Bronchial epithelial cell (primary cell): Measurements from ENCODE around the gene KANSL3. TPM values are rescaled to one million over a fixed set of nuclear protein-coding genes. Genes with fewer than 3 reads are reported as not detected.
"Not testable (repeated sequence)": the region's sequence is repeated elsewhere in the genome, so short reads cannot be mapped to it uniquely, and the experiment has no call there.

Experiments
- DNase-seq: peaks from one replicate; pipeline ENCODE4 v3.0.0-alpha.2; 2010; ENCODE audit warnings: low read depth
- FAIRE-seq: peaks from 2 replicates; lab custom pipeline; 2011; peaks lifted over from hg19 to GRCh38; lab: Jason Lieb, UNC
- H3K27me3 ChIP-seq: 2 replicates; pipeline ENCODE4 v1.5.1; 2011; ENCODE audit warnings: low read length; ENCODE audit not compliant: control insufficient read depth, insufficient read depth
- H3K36me3 ChIP-seq: 2 replicates; pipeline ENCODE4 v1.5.1; 2011; ENCODE audit warnings: low read length; ENCODE audit not compliant: control insufficient read depth, insufficient read depth
- H3K4me3 ChIP-seq: 2 replicates; pipeline ENCODE4 v1.5.1; 2011; ENCODE audit warnings: mild to moderate bottlenecking, low read depth, low read length, control low read depth
- total RNA-seq: library from RNA; depleted of rRNA; stranded (reverse); fragments of >200 nt; gene quantifications from 2 replicates; pipeline ENCODE4 v1.2.1, GENCODE V29; 2014
- TF ChIP-seq, protein P1 (sequence below): IDR thresholded peaks from 2 replicates; pipeline ENCODE4 v1.5.1; 2011; ENCODE audit warnings: mild to moderate bottlenecking, moderate library complexity, low read length, control low read depth, inconsistent platforms; ENCODE audit not compliant: insufficient read depth, severe bottlenecking

The KANSL3 gene
- total RNA-seq, 1 donor from 2014 or later = 16.3 TPM

DNA sequence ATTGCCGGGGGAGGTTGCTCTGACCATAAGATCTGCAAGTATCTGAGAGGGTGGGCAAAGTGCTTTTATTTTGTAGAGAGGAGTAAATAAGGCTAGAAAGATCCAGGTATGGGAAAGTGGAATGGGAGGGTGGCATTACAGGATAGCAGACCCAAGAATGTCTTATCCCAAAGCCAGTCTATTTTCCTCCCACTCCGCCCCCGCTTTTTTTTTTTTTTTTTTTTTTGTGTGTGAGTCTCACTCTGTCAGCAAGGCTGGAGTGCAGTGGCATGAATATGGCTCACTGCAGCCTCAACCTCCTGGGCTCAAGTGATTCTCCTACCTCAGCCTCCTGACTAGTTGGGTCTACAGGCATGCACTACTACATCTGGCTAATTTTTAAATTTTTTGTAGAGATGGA, 70.0 kb downstream of the KANSL3 start:
- Histone ChIP-seq H3K27me3 (no peaks in the 10 kb centered on the region), H3K4me3 (no peak overlapping the region), H3K36me3 (no peaks in the 10 kb centered on the region)
- no peak for FAIRE-seq
- no peak for DNase-seq
- TF ChIP-seq, protein P1, sequence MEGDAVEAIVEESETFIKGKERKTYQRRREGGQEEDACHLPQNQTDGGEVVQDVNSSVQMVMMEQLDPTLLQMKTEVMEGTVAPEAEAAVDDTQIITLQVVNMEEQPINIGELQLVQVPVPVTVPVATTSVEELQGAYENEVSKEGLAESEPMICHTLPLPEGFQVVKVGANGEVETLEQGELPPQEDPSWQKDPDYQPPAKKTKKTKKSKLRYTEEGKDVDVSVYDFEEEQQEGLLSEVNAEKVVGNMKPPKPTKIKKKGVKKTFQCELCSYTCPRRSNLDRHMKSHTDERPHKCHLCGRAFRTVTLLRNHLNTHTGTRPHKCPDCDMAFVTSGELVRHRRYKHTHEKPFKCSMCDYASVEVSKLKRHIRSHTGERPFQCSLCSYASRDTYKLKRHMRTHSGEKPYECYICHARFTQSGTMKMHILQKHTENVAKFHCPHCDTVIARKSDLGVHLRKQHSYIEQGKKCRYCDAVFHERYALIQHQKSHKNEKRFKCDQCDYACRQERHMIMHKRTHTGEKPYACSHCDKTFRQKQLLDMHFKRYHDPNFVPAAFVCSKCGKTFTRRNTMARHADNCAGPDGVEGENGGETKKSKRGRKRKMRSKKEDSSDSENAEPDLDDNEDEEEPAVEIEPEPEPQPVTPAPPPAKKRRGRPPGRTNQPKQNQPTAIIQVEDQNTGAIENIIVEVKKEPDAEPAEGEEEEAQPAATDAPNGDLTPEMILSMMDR = no peak

DNA sequence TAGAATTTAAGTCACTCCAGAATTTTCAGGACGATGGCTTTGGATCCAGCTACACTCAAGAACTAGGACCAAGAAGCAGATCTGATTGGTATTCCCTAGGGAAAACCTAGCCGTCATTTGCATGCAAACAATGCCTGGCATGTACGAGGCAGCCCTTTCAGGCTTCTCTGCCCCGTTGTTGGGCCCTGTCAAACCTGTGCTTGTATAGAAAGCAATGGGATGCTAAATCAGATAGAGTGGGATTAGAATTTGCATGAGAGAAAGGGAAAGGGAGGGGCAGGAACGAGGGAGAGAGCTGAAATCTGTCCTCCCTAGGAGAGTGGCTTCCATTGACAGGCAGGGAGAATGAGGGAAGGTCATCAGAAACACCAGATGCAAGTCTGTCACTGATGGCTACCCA, 73.0 kb downstream of the KANSL3 start:
- DNase-seq (no peak), FAIRE-seq (no peak)
- H3K4me3 ChIP-seq = no peak overlapping the region
- no peaks in the 10 kb centered on the region for H3K27me3 ChIP-seq
- TF ChIP-seq, protein P1 = no peak
- no peaks in the 10 kb centered on the region for H3K36me3 ChIP-seq

DNA sequence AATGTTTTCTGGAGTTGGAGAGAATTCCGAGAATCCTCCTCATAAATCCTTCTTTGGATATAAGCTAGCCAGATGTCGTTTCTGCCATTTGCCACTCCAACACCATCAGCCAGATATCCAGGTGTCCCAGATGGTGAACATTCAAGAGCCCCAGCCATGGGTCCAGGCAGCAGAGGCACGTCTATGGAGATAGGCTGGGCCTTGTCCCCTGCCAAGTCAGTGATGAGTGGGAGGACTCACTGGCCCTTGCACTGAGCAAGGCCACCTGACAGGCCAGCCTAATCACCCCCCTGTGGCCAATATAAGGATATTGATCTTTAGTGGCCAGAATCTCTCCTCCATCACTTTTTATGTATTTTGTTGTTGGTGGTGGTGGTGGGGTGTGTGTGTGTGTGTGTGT, 73.5 kb downstream of the KANSL3 start:
- no peak for DNase-seq
- H3K4me3 ChIP-seq = no peak overlapping the region
- FAIRE-seq = no peak
- no peaks in the 10 kb centered on the region for H3K27me3 ChIP-seq
- no peaks in the 10 kb centered on the region for H3K36me3 ChIP-seq
- TF ChIP-seq, protein P1 = no peak

DNA sequence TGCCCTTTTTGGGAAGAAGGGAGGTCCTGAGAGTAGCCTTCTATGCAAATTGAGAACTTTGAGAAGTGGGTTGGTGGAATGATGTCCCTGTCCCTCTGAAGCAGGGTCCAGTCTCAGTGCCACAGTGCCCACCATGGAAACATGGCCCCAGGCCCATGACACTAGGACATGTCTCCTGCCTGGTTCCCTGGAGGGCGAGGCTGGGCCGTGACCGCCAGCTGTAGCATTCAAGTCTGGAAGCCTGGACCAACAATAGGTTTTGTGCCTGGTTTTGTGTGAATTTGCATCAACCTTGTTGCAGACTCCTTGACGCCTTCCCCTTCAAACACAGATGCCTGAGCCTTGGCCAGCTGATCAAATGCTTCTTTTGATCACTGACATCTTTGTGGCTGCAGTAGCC, 74.1 kb downstream of the KANSL3 start:
- no peak overlapping the region for H3K4me3 ChIP-seq
- no peaks in the 10 kb centered on the region for H3K36me3 ChIP-seq
- no peaks in the 10 kb centered on the region for H3K27me3 ChIP-seq
- DNase-seq (no peak), FAIRE-seq (peak; percentile 32)
- TF ChIP-seq, protein P1 = no peak

DNA sequence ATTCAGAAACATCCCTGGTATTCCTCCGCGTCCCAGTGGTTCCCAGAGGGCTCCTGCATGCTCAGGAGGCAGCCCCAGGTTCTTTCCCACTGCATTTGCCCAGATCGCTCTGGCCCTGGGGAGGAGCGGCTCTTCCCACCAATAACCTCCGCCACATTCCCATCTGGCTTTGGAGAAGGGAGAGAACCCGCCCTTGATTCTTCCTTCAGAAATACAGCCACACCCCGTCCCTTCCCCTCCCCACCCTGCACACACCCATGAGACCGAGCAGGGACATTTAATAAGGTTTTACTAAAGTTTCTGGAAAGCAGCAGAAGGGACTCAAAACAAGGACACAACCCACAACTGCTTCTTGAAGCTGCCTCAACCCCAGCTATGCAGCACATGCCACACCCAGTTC, 79.6 kb downstream of the KANSL3 start:
- FAIRE-seq (no peak), DNase-seq (no peak)
- H3K4me3 ChIP-seq = no peak overlapping the region
- TF ChIP-seq, protein P1 = no peak
- no peaks in the 10 kb centered on the region for H3K27me3 ChIP-seq
- no peaks in the 10 kb centered on the region for H3K36me3 ChIP-seq

DNA sequence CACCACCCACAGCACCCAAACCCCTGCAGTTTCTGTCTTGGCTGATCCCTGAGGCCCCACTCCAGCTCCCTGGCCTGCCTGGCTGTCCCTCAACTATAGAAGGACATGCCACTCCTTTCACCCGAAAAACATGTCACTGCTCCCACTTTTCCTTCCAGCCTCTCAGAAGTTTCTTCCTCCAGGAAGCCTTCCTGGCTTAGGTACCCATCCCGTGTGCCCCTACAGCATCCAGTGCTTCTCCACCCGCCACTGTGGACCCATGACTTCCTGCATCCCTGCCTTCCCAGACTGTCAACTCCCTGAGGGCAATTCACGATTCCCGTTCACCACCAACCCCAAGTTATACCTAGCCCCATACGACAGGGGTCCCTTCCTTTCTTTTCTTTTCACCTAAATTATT, 80.1 kb downstream of the KANSL3 start:
- H3K36me3 ChIP-seq = no peaks in the 10 kb centered on the region
- no peak for FAIRE-seq

DNA sequence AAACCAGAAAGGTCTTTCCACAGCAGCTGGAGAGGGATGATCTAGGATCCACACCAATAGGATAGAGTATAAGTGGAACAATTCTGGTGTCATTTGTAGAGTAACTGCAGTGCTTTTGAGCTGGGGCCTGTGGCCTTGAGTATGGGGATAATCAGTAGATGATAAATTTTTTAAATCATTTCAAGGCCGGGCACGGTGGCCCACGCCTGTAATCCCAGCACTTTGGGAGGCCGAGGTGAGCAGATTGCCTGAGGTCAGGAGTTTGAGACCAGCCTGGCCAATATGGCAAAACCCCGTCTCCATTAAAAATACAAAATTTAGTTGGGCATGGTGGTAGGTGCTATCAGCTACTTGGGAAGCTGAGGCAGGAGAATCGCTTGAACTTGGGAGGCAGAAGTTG, 80.7 kb downstream of the KANSL3 start:
- not testable (repeated sequence) for H3K27me3 ChIP-seq, H3K36me3 ChIP-seq, H3K4me3 ChIP-seq, DNase-seq, FAIRE-seq

More for the DNA sequence above, 80.1 kb downstream of the KANSL3 start:
- no peak overlapping the region for H3K4me3 ChIP-seq
- TF ChIP-seq, protein P1 = no peak
- DNase-seq = no peak
- H3K27me3 ChIP-seq = no peaks in the 10 kb centered on the region
